ENCODE measurements around the gene VGLL4. TPM values are rescaled to one million over a fixed set of nuclear protein-coding genes. Genes with fewer than 3 reads are reported as not detected.
A peak's percentile ranks its signal among the peaks of the same experiment; 100 is the strongest.

VGLL4 gene
- total and polyA plus RNA-seq, 2 of the 4 experiments (the other 2 are of a cell fraction) = 26.2 to 35.4 TPM

DNA sequence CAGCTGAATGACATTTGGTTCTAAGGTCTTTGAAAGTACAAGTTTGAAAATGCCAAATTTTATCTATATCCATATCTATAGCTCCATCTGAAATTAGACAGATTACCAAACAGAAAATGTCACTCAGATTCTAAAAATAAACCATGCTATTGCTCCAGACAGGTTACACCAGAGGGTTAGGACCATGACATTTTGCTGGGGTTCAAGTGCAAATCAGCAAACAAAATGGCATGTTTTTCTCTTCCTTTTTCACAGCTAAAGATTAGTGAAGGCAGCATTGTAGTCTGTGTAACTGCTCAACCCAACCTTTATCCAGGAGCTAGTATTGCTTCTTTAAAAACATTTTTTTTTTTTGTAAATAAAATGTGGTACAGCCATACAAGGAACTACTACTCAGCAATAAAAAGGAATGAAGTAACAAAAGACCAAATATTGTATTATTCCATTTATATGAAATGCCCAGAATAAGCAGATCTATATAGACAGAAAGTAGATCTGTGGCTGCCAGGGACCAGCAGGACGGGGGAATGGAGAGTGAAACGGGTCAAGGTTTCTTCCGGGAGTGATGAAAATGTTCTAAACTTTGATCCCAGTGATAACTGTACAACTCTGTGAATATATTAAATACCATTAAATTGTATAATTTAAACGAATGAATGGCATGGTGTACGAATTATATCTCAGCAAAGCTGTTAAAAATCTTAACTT, 18.2 kb downstream of the VGLL4 start:
- Histone ChIP-seq H3K56ac (ENCODE audit: extremely low read depth, insufficient read depth, low read length) (no peak overlapping the region), H3K79me1 (ENCODE audit: low read depth in 1 of 2, low read length in 2 of 2) (peaks cover 0 to 66% of the 10 kb centered on the region in 2 experiments; a peak in 3 of 4 replicates), H2BK15ac (ENCODE audit: low read depth, low read length) (no peak overlapping the region), H3K9me3 (ENCODE audit: control insufficient read depth, insufficient read depth, low read length) (no peaks in the 10 kb centered on the region), H3K9ac (ENCODE audit: low read depth, low read length) (no peak overlapping the region), H2AFZ (replicated peaks; ENCODE audit: low read length, poor library complexity) (no peak overlapping the region), H3K4me2 (ENCODE audit: low read depth, low read length) (no peak overlapping the region), H3K4ac (ENCODE audit: low read depth, low read length) (no peak overlapping the region), H3K23ac (ENCODE audit: low read depth, low read length) (peak overlapping the region; percentile 66; the same call in 1 of the 2 replicates), H2BK20ac (ENCODE audit: low read depth, low read length) (no peak overlapping the region), H4K5ac (ENCODE audit: low read depth, low read length) (no peak overlapping the region; the same call in 1 of the 2 replicates), H3K9me1 (ENCODE audit: insufficient read depth, low read length) (peaks cover 7% of the 10 kb centered on the region), H2AK9ac (replicated peaks; ENCODE audit: low read depth, low read length, poor library complexity) (no peak overlapping the region), H4K8ac (ENCODE audit: low read depth in 2 of 2, low read length in 2 of 2) (no peak overlapping the region), H2AK5ac (ENCODE audit: low read depth, low read length) (no peak overlapping the region), H2BK5ac (ENCODE audit: low read depth, low read length, poor library complexity, severe bottlenecking) (no peak overlapping the region), H3K4me3 (ENCODE audit: insufficient read depth, low read depth, low read length) (no peak overlapping the region), H4K20me1 (ENCODE audit: insufficient read depth, low read length) (peaks cover 82% of the 10 kb centered on the region), H3K14ac (replicated peaks; ENCODE audit: low read depth, low read length) (no peak overlapping the region), H2BK120ac (ENCODE audit: low read depth, low read length) (no peak overlapping the region), H3K4me1 (ENCODE audit: control insufficient read depth, insufficient read depth, low read length) (peaks cover 11% of the 10 kb centered on the region), H3K27me3 (ENCODE audit: control insufficient read depth, insufficient read depth, low read length) (no peaks in the 10 kb centered on the region), H3K27ac (ENCODE audit: insufficient read depth, low read length) (no peak overlapping the region), H3K18ac (ENCODE audit: low read depth, low read length) (no peak overlapping the region), H3K36me3 (ENCODE audit: control insufficient read depth, insufficient read depth, low read length) (no peaks in the 10 kb centered on the region; the same call in none of the 2 replicates), H4K91ac (ENCODE audit: insufficient read depth, low read depth, low read length) (no peak overlapping the region)
- POLR2A ChIA-PET (ENCODE audit: unreplicated experiment) = no interaction called here
- CTCF ChIA-PET = interaction anchor here (1.1 kb wide), 1 partner anchor 13 kb away, joined by 3 read pairs; no protein-coding TSS in a partner anchor
- in situ Hi-C loops (cut with MboI; ENCODE audit: low sequenced_read_pairs) = no loop called here
- dilution Hi-C loops (cut with HindIII; ENCODE audit: low sequenced_read_pairs, unreplicated experiment) = no loop called here
- ATAC-seq (ENCODE audit: low read depth) (no peak), DNase-seq (no peak)
- no CpG with 5 or more reads among the region's 5 CpGs for WGBS, 2 experiments (ENCODE audit: extremely low coverage in 2 of 2, insufficient read length in 1 of 2)
- intact Hi-C loops (cut with micrococcal nuclease) = no loop called here
- TF ChIP-seq, protein P1, sequence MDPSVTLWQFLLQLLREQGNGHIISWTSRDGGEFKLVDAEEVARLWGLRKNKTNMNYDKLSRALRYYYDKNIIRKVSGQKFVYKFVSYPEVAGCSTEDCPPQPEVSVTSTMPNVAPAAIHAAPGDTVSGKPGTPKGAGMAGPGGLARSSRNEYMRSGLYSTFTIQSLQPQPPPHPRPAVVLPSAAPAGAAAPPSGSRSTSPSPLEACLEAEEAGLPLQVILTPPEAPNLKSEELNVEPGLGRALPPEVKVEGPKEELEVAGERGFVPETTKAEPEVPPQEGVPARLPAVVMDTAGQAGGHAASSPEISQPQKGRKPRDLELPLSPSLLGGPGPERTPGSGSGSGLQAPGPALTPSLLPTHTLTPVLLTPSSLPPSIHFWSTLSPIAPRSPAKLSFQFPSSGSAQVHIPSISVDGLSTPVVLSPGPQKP (IDR thresholded peaks at IDR 0.05; ENCODE audit: borderline replicate concordance, low read depth, low read length) = no peak
- no peak for TF ChIP-seq NFE2L2 (IDR thresholded peaks at IDR 0.05; ENCODE audit: low read depth, low read length)
- TF ChIP-seq RFX5 (IDR thresholded peaks at IDR 0.05; ENCODE audit: low read depth, low read length) = no peak
- TF ChIP-seq, protein P2, sequence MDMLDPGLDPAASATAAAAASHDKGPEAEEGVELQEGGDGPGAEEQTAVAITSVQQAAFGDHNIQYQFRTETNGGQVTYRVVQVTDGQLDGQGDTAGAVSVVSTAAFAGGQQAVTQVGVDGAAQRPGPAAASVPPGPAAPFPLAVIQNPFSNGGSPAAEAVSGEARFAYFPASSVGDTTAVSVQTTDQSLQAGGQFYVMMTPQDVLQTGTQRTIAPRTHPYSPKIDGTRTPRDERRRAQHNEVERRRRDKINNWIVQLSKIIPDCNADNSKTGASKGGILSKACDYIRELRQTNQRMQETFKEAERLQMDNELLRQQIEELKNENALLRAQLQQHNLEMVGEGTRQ (IDR thresholded peaks at IDR 0.05; ENCODE audit: low read depth, low read length) = no peak
- TF ChIP-seq CHD1 (IDR thresholded peaks at IDR 0.05; ENCODE audit: low read depth, low read length) = no peak
- no peak for TF ChIP-seq RCOR1 (IDR thresholded peaks at IDR 0.05; ENCODE audit: insufficient replicate concordance, low read length)
- TF ChIP-seq, protein P3, sequence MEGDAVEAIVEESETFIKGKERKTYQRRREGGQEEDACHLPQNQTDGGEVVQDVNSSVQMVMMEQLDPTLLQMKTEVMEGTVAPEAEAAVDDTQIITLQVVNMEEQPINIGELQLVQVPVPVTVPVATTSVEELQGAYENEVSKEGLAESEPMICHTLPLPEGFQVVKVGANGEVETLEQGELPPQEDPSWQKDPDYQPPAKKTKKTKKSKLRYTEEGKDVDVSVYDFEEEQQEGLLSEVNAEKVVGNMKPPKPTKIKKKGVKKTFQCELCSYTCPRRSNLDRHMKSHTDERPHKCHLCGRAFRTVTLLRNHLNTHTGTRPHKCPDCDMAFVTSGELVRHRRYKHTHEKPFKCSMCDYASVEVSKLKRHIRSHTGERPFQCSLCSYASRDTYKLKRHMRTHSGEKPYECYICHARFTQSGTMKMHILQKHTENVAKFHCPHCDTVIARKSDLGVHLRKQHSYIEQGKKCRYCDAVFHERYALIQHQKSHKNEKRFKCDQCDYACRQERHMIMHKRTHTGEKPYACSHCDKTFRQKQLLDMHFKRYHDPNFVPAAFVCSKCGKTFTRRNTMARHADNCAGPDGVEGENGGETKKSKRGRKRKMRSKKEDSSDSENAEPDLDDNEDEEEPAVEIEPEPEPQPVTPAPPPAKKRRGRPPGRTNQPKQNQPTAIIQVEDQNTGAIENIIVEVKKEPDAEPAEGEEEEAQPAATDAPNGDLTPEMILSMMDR (conservative IDR thresholded peaks at IDR 0.05; ENCODE audit: low read depth, low read length) = no peak
- TF ChIP-seq FOS (IDR thresholded peaks at IDR 0.05; ENCODE audit: low read depth, low read length) = no peak
- TF ChIP-seq CEBPB (IDR thresholded peaks at IDR 0.05; ENCODE audit: low read depth, low read length) = no peak
- no peak for TF ChIP-seq RAD21 (IDR thresholded peaks at IDR 0.05; ENCODE audit: low read length)
- TF ChIP-seq SMC3 (IDR thresholded peaks at IDR 0.05; ENCODE audit: low read depth, low read length) = no peak
- TF ChIP-seq BHLHE40 (IDR thresholded peaks at IDR 0.05; ENCODE audit: low read depth, low read length) = no peak
- no TSS peak for BruUV-seq (replicated peaks)

Data from IMR-90 (cell line).